ENCODE measurements around the gene ALPK1.

Gene ALPK1

GRCh38 chr4:112352736-112353135 lies 55.6 kb downstream of the ALPK1 start:
- TF ChIP-seq CTCF (IDR thresholded peaks at IDR 0.05) = no peak

GRCh38 chr4:112355662-112356061 lies 58.5 kb downstream of the ALPK1 start:
- TF ChIP-seq CTCF (IDR thresholded peaks at IDR 0.05) = no peak

GRCh38 chr4:112357453-112357852 lies 60.3 kb downstream of the ALPK1 start:
- TF ChIP-seq CTCF (IDR thresholded peaks at IDR 0.05) = no peak

GRCh38 chr4:112357897-112358296 lies 60.7 kb downstream of the ALPK1 start:
- no peak for TF ChIP-seq CTCF (IDR thresholded peaks at IDR 0.05)

- no peak for TF ChIP-seq CTCF (IDR thresholded peaks at IDR 0.05)
Observed at GRCh38 chr4:112358415-112358814, 61.2 kb downstream of the ALPK1 start.

GRCh38 chr4:112358952-112359749 lies 62.0 kb downstream of the ALPK1 start:
- TF ChIP-seq CTCF (IDR thresholded peaks at IDR 0.05) = no peak

- no peak for TF ChIP-seq CTCF (IDR thresholded peaks at IDR 0.05)
Observed at GRCh38 chr4:112361181-112361791, 64.1 kb downstream of the ALPK1 start.

Data from LNCAP (cell line).